ENCODE data around the gene GNB5.

GRCh38 chr15:52109559-52110451 is 81.4 kb downstream of the GNB5 start:
- TF ChIP-seq SIN3A (IDR thresholded peaks at IDR 0.05; ENCODE audit: borderline replicate concordance, insufficient read depth, low read depth, low read length) (no peak), CTCF (IDR thresholded peaks at IDR 0.05) (no peak), POLR2AphosphoS5 (IDR thresholded peaks at IDR 0.05; ENCODE audit: low read depth, low read length) (no peak), REST (IDR thresholded peaks at IDR 0.05; ENCODE audit: insufficient read depth in 1 of 2, low read depth in 2 of 2, low read length in 1 of 2) (no peak)

Measured in Panc1 (cell line).